Nephron (organoid): Measurements from ENCODE around the gene HIF1AN.

Experiments used
- H3K27ac Mint-ChIP-seq, 3 experiments: 2 replicates each; pipeline ENCODE4 v1.8.0; 2020; ENCODE audit warnings: mixed read lengths in 3 of 3, mild to moderate bottlenecking in 2 of 3, moderate library complexity in 1 of 3
- H3K27me3 Mint-ChIP-seq: 2 replicates; pipeline ENCODE4 v1.8.0; 2021; ENCODE audit warnings: low read depth, mild to moderate bottlenecking, moderate library complexity, mixed read lengths
- H3K36me3 Mint-ChIP-seq: 2 replicates; pipeline ENCODE4 v1.8.0; 2020; ENCODE audit warnings: low read depth, mixed read lengths
- H3K4me1 Mint-ChIP-seq: 2 replicates; pipeline ENCODE4 v1.8.0; 2020; ENCODE audit warnings: mixed read lengths
- H3K4me3 Mint-ChIP-seq, 3 experiments: 2 replicates each; pipeline ENCODE4 v1.8.0; 2020; ENCODE audit warnings: mild to moderate bottlenecking in 3 of 3, mixed read lengths in 3 of 3, moderate library complexity in 2 of 3
- H3K9me3 Mint-ChIP-seq: 2 replicates; pipeline ENCODE4 v1.8.0; 2020; ENCODE audit warnings: mixed read lengths
- CTCF ChIP-seq, 3 experiments: fragments of 200-600 bp; sonication (generic); IDR thresholded peaks; one replicate each; pipeline ENCODE4 v1.5.0; 2021; ENCODE audit warnings: antibody characterized with exemption in 3 of 3; ENCODE audit not compliant: unreplicated experiment in 3 of 3

The HIF1AN gene

DNA sequence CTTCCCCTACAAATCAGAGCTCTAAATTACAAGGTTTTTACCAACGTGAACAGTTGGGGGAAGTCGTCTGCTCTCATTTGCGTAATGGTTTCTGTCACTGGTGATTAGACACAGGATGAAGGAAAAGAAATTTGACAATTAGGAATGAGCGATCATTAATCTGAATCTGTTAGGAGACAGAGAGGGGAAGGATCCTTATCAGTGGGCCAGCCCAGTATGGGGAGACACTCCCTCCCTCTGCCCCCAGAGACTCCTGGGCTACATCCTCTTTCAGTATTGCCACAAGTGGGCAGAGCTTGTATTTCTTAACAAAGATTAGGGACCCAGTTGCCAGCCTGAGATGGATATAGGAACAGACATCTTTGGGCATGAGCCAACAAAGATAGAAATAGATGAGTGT lies 15.5 kb downstream of the HIF1AN start:
- Mint-ChIP-seq H3K36me3 (peaks cover 39% of the 10 kb centered on the region), H3K27me3 (no peaks in the 10 kb centered on the region), H3K4me1 (peaks cover 6% of the 10 kb centered on the region), H3K27ac (no peak overlapping the region), H3K4me3 (no peak overlapping the region), H3K9me3 (no peaks in the 10 kb centered on the region)
- no peak for TF ChIP-seq CTCF (IDR thresholded peaks at IDR 0.05; ENCODE audit: unreplicated experiment in 3 of 3)

- H3K27ac Mint-ChIP-seq, result no peak overlapping the region
- TF ChIP-seq CTCF (IDR thresholded peaks at IDR 0.05; ENCODE audit: unreplicated experiment in 3 of 3), result no peak
- no peaks in the 10 kb centered on the region for H3K9me3 Mint-ChIP-seq
- no peaks in the 10 kb centered on the region for H3K27me3 Mint-ChIP-seq
- H3K36me3 Mint-ChIP-seq, result peaks cover 36% of the 10 kb centered on the region
- H3K4me3 Mint-ChIP-seq, result no peak overlapping the region
- H3K4me1 Mint-ChIP-seq, result peaks cover 6% of the 10 kb centered on the region
Measured at GRCh38 chr10:100551738-100552137, 16.0 kb downstream of the HIF1AN start.

DNA sequence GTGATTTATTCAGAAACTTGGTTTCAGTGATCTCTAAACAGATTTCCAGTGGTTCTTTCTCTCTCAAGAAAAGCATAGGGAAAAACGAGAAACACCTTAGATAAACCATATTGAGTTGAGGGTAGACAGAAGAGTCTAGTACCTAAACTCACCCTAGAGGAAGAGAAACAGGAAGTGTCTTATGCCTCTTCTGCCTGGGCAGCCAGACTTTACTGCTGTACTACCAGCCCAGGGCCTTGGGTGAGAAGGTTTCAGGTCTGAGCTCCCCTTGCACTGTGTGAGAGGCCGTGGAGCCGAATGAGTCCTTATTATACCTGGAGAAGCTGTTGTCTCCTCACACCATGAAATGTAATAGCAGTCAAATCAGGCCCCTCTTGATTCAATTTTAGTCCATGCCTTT lies 18.2 kb downstream of the HIF1AN start:
- Mint-ChIP-seq H3K36me3 (peaks cover 25% of the 10 kb centered on the region), H3K4me3 (no peak overlapping the region), H3K27ac (no peak overlapping the region), H3K9me3 (no peaks in the 10 kb centered on the region), H3K4me1 (peaks cover 6% of the 10 kb centered on the region), H3K27me3 (no peaks in the 10 kb centered on the region)
- TF ChIP-seq CTCF (IDR thresholded peaks at IDR 0.05; ENCODE audit: unreplicated experiment in 3 of 3), result no peak

DNA sequence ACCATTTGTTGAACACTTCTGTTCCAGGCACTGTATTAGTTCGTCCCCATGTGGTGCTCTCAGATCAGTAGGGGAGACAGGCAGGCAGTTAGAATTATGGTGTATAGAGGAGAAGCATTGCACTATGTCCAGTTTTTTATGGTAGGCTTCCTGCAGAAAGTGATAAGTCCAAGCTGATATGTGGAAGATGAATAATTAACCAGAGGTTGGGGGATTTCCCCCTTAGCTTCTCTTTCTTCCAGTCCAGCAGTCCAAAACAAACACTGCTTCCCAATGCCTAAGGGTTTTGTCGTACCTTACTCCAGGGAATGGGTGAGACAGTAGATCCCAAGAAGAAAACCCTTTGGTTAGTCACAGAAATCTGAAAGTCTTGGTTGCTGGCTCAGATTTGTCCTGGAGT lies 19.2 kb downstream of the HIF1AN start:
- Mint-ChIP-seq H3K4me1 (peaks cover 6% of the 10 kb centered on the region), H3K27me3 (no peaks in the 10 kb centered on the region), H3K9me3 (no peaks in the 10 kb centered on the region), H3K36me3 (peaks cover 21% of the 10 kb centered on the region), H3K27ac (no peak overlapping the region), H3K4me3 (no peak overlapping the region)
- TF ChIP-seq CTCF (IDR thresholded peaks at IDR 0.05; ENCODE audit: unreplicated experiment in 3 of 3), result no peak

GRCh38 chr10:100560248-100560647 lies 24.5 kb downstream of the HIF1AN start:
- Mint-ChIP-seq H3K4me3 (no peak overlapping the region), H3K27me3 (peaks cover 25% of the 10 kb centered on the region), H3K9me3 (no peaks in the 10 kb centered on the region), H3K36me3 (peaks cover 12% of the 10 kb centered on the region), H3K4me1 (peaks cover 4% of the 10 kb centered on the region), H3K27ac (no peak overlapping the region)
- no peak for TF ChIP-seq CTCF (IDR thresholded peaks at IDR 0.05; ENCODE audit: unreplicated experiment in 3 of 3)

DNA sequence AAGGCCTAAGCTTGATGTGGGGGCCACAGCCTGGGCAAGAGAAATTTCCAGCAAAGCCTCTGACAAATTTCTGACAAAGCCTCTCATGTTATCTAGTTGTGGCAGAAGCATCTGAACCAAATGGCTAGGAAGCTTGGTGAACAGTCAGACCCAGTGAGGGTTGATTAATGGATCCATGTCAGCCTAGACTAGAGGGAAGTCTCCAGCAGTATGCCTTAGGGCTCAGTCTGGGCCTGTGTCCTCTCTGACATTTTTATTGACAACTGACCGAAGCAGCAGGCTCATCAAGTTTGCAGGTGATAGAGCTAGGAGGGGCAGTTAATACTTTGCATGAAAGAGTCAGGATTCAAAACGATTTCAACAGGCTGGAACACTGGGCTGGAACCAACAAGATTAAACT lies 25.3 kb downstream of the HIF1AN start:
- Mint-ChIP-seq H3K4me1 (no peaks in the 10 kb centered on the region), H3K27ac (no peak overlapping the region), H3K9me3 (no peaks in the 10 kb centered on the region), H3K36me3 (peaks cover 7% of the 10 kb centered on the region), H3K4me3 (no peak overlapping the region), H3K27me3 (peaks cover 32% of the 10 kb centered on the region)
- TF ChIP-seq CTCF (IDR thresholded peaks at IDR 0.05; ENCODE audit: unreplicated experiment in 3 of 3), result no peak
